Endothelial cell (in vitro differentiated cells): ENCODE data around the gene SLC4A7. TPM values are rescaled to one million over a fixed set of nuclear protein-coding genes. Genes with fewer than 3 reads are reported as not detected.
A peak's percentile ranks its signal among the peaks of the same experiment; 100 is the strongest.

Experiments
- DNase-seq: peaks from one replicate; pipeline ENCODE4 v3.0.0; 2021; ENCODE audit warnings: low spot score
- H3K27ac Mint-ChIP-seq: one replicate; pipeline ENCODE4 v1.8.0; 2021; ENCODE audit warnings: mixed read lengths, inconsistent platforms; ENCODE audit not compliant: unreplicated experiment
- H3K27me3 Mint-ChIP-seq: one replicate; pipeline ENCODE4 v1.8.0; 2021; ENCODE audit warnings: mild to moderate bottlenecking, moderate library complexity, mixed read lengths, inconsistent platforms; ENCODE audit not compliant: unreplicated experiment
- H3K36me3 Mint-ChIP-seq: one replicate; pipeline ENCODE4 v1.8.0; 2021; ENCODE audit warnings: mild to moderate bottlenecking, low read depth, mixed read lengths, inconsistent platforms; ENCODE audit not compliant: unreplicated experiment
- H3K4me1 Mint-ChIP-seq: one replicate; pipeline ENCODE4 v1.8.0; 2021; ENCODE audit warnings: mild to moderate bottlenecking, mixed read lengths, inconsistent platforms; ENCODE audit not compliant: unreplicated experiment
- H3K4me3 Mint-ChIP-seq: one replicate; pipeline ENCODE4 v1.8.0; 2021; ENCODE audit warnings: mild to moderate bottlenecking, mixed read lengths, inconsistent platforms; ENCODE audit not compliant: unreplicated experiment
- H3K9me3 Mint-ChIP-seq: one replicate; pipeline ENCODE4 v1.8.0; 2021; ENCODE audit warnings: mixed read lengths, inconsistent platforms; ENCODE audit not compliant: unreplicated experiment
- CTCF ChIP-seq: fragments of 200-600 bp; sonication (generic); IDR thresholded peaks from one replicate; pipeline ENCODE4 v1.5.0; 2021; ENCODE audit warnings: antibody characterized with exemption; ENCODE audit not compliant: unreplicated experiment
- total RNA-seq: library from RNA; stranded (reverse); fragmentation: NEBNext Ultra II Directional; extraction: Animal tissue kit (Norgen Biotek cat#: 25700); gene quantifications from one replicate; pipeline ENCODE4 v1.2.1, GENCODE V29; 2021; ENCODE audit not compliant: unreplicated experiment

The SLC4A7 gene
- total RNA-seq, 1 donor from 2014 or later: 29.1 TPM

- H3K36me3 Mint-ChIP-seq: no peaks in the 10 kb centered on the region
- no peaks in the 10 kb centered on the region for H3K9me3 Mint-ChIP-seq
- no peak overlapping the region for H3K27ac Mint-ChIP-seq
- H3K27me3 Mint-ChIP-seq: peaks cover 2% of the 10 kb centered on the region
- H3K4me1 Mint-ChIP-seq: peaks cover 4% of the 10 kb centered on the region
- no peak overlapping the region for H3K4me3 Mint-ChIP-seq
- no peak for DNase-seq
- TF ChIP-seq CTCF: no peak
Observed at GRCh38 chr3:27378331-27378730, 105.9 kb downstream of the SLC4A7 start.

GRCh38 chr3:27376109-27376772 lies 107.9 kb downstream of the SLC4A7 start:
- H3K9me3 Mint-ChIP-seq: no peaks in the 10 kb centered on the region
- H3K27me3 Mint-ChIP-seq: peaks cover 2% of the 10 kb centered on the region
- no peak overlapping the region for H3K4me3 Mint-ChIP-seq
- no peak for TF ChIP-seq CTCF
- no peak overlapping the region for H3K27ac Mint-ChIP-seq
- H3K4me1 Mint-ChIP-seq: peaks cover 4% of the 10 kb centered on the region
- H3K36me3 Mint-ChIP-seq: no peaks in the 10 kb centered on the region
- DNase-seq: no peak

GRCh38 chr3:27368831-27369607 lies 115.2 kb downstream of the SLC4A7 start, which contains the start of gene NEK10:
Gene NEK10, minus strand, starts transcription at chr3:27369383. Its CDS starts 16,501 bp downstream, at chr3:27352882.
- DNase-seq: peak; percentile 95
- peak within 1 kb of the TSS; percentile 42 for H3K27ac Mint-ChIP-seq
- H3K4me3 Mint-ChIP-seq: peak within 1 kb of the TSS; percentile 94

GRCh38 chr3:27366062-27366591 lies 118.1 kb downstream of the SLC4A7 start:
- Mint-ChIP-seq H3K27me3 (peaks cover 3% of the 10 kb centered on the region), H3K27ac (no peak overlapping the region)
- TF ChIP-seq CTCF: no peak

More at GRCh38 chr3:27368831-27369607, 115.2 kb downstream of the SLC4A7 start, which contains the start of gene NEK10:
- TF ChIP-seq CTCF: no peak
- Mint-ChIP-seq H3K27me3 (peaks cover 3% of the 10 kb centered on the region), H3K9me3 (no peaks in the 10 kb centered on the region), H3K36me3 (no peaks in the 10 kb centered on the region), H3K4me1 (peaks cover 11% of the 10 kb centered on the region)

More at GRCh38 chr3:27366062-27366591, 118.1 kb downstream of the SLC4A7 start:
- Mint-ChIP-seq H3K36me3 (no peaks in the 10 kb centered on the region), H3K9me3 (no peaks in the 10 kb centered on the region), H3K4me3 (no peak overlapping the region), H3K4me1 (peaks cover 11% of the 10 kb centered on the region)
- no peak for DNase-seq
